NCI-H187 (cell line): ENCODE data around the gene PPARG.
"Not testable (repeated sequence)": the region's sequence is repeated elsewhere in the genome, so short reads cannot be mapped to it uniquely, and the experiment has no call there.

Source experiments
- DNase-seq, 2 experiments: peaks; one replicate each; lab custom pipeline; 2025; lab: John Stamatoyannopoulos, UW

The PPARG gene

DNA sequence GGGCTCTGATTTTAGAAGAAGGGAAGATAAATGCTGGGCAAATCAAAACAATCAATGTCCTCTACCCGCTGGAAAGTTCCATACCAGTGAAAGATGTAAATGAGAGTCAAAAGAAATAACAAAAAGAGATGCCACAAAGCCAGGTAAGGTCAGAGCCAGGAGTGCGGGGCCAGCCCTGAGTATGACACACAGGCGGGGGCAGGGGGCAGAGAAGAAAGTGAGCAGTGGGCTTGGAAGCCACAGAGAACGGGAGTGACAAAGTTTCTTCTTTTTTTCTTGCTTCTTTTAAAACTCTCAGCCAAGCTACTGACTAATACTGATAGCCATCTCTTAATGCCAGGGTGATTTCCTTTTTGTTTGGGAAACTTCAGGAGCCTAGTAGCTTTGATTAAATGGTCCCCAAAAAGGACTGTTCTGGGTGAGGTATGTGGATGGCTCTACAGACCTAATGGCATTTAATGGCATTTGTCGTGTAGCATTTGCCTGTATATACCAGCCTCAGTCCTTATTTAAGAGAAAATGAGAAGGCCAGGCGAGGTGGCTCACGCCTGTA is 172.3 kb downstream of the PPARG start:
- no peak for DNase-seq

GRCh38 chr3:12462159-12462947 is 173.5 kb downstream of the PPARG start:
- DNase-seq, result no peak

- DNase-seq, result no peak
Measured at GRCh38 chr3:12463686-12464085, 174.8 kb downstream of the PPARG start.

DNA sequence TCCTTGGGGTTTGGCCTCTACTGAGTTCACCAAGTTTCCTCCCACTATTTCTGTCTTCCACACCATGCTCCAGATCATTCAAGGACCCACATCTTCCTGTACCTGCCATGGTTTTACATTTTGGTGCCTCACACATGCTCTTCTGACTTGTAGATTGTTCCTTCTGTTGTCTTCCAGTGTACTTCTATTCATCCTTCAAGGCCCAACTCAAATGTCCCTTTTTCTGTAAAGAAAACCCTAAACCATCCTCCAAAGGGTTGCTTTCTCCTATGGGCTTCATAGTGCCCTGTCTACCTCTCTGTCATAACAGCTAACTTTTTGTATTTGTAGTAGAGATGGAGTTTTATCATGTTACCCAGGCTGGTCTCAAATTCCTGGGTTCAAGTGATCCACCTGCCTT is 175.3 kb downstream of the PPARG start:
- DNase-seq, result no peak

- DNase-seq, result no peak
Measured at GRCh38 chr3:12465151-12465835, 176.4 kb downstream of the PPARG start.

DNA sequence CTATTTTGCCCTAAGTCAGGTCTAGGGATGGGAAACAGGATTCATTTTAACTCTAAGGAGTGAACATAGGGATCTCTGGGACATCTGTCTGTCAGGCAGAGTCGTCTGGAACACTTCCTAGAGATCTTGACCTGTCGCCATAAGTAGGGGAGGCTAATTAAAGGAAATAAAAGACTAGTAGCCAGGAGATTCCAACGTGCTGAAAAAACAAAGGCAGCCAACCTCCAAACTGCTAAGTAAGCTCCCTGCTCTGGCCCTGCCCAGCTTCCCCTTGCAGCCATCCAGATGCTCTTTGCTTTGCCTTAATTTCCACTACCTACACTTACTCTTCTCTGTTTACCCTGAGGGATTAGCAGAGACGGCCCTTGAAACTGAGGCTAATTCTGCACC is 177.0 kb downstream of the PPARG start:
- no peak for DNase-seq

DNA sequence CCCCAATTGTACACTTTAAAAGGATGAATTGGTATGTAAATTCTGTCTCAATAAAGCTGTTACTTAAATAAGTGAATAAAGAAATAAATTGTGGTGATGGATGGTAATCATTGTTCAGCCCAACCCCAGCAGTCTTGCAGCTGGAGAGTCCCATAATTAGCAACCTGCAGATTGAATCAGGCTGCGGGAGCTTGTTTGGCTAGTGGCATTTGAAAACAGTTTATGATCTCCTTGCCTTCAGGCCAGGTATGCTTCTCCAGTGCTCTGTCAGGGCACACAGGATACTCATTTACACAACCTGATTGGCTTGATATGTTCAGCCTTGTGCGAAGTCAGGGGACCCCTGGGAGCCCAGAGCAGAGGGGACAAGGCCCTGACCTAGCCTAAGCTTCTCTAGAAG is 178.9 kb downstream of the PPARG start:
- no peak for DNase-seq

DNA sequence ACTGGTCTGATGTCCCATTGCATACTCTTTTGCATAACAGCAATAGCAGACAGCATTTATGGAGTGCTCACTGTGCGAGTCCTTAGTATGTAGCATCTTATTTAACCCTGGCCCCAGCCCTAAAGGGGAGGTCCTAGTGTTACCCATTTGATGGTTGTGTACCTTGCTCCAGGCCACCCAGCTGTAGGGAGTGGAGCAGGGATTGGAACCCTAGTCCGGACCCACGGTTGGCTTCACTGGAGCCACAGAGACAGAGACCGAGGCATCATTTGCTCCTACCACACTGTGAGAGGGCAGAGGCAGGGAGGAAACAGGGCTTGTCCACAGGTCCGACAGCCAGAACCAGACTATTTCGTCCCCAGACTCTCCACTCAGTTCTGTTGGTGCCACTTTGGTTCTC is 179.4 kb downstream of the PPARG start:
- DNase-seq, result no peak

- no peak for DNase-seq
Measured at GRCh38 chr3:12468757-12469156, 179.9 kb downstream of the PPARG start.

DNA sequence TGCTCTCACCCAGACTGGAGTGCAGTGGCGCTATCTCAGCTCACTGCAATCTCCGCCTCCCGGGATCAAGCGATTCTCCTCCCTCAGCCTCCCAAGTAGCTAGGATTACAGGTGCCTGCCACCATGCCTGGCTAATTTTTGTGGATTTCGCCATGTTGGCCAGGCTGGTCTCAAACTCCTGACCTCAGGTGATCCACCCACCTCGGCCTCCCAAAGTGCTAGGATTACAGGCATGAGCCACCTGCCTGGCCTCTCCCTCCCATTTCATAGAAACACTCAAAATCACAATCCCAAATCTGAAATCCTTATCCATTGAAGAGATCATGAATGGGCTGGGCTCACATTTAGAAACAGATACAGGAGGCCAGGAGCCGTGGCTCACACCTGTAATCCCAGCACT is 180.4 kb downstream of the PPARG start:
- not testable (repeated sequence) for DNase-seq

- no peak for DNase-seq
Measured at GRCh38 chr3:12470111-12470510, 181.2 kb downstream of the PPARG start.

DNA sequence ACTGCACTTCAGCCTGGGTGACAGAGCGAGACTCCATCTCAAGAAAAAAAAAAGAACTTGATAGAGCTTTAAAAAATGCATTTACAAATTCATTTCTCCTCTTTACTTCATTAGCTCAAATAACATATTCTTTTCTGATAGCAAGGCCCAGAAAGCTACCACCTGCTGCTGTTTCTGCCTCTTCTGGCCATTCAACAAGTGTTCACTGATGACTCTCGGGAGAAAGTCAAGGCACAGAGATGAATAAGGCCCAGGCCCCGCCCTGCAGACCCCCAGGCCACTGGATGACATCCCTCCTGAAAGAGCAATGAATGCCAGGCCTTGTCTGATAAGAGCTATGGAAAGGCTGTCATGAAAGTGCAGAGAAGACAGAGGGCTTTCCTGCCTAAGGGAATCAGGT is 181.8 kb downstream of the PPARG start:
- DNase-seq, result no peak

- DNase-seq, result no peak
Measured at GRCh38 chr3:12471241-12471640, 182.4 kb downstream of the PPARG start.

DNA sequence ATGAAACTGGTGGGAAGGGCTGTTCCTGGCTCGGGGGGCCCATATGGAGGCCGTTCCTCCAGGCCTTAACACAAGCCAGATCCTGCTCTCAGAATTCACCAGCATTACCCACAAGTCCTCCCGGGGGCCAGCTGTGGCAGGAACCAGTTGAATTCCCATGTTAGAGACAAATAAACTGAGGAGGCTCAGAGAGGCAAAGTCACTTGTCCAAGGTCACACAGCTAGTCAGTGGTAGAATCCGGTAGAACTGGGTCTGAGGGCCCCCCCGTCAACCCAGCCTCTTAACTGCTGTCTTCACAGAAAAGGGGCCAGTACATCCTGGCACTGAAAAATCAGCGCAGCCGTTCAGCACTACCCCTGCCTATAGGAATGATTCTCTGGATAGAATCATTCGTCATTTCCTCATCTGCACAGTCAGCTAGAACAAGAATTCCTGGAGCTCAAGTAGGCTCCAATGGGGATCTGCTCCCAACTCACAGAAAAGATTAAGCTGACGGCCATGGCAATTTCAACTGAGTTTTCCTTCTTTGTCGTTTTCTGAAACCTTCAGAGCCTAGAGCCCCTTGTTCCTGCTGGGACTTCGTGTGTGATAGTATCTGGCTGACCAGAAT is 183.2 kb downstream of the PPARG start:
- DNase-seq, result no peak

GRCh38 chr3:12472796-12473195 is 183.9 kb downstream of the PPARG start:
- no peak for DNase-seq

DNA sequence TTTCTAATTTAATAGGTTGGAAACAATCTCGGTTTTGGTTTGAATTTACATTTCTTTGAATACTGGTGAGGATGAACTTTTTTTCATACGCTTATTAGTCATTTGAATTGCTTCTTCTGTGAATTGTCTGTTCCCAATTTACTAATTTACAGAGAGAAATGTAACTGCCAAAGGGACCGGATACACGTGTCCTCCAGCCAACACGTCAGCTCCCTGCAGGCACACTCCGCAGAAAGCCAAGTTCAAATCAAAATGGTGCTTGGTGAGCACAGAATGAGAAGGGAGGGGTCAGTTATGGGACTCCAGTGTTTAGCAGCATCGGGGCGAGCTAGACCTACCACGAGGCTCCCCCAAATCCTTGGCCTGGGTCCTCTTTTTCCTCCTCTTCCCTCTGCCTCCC is 184.6 kb downstream of the PPARG start:
- DNase-seq, result no peak

DNA sequence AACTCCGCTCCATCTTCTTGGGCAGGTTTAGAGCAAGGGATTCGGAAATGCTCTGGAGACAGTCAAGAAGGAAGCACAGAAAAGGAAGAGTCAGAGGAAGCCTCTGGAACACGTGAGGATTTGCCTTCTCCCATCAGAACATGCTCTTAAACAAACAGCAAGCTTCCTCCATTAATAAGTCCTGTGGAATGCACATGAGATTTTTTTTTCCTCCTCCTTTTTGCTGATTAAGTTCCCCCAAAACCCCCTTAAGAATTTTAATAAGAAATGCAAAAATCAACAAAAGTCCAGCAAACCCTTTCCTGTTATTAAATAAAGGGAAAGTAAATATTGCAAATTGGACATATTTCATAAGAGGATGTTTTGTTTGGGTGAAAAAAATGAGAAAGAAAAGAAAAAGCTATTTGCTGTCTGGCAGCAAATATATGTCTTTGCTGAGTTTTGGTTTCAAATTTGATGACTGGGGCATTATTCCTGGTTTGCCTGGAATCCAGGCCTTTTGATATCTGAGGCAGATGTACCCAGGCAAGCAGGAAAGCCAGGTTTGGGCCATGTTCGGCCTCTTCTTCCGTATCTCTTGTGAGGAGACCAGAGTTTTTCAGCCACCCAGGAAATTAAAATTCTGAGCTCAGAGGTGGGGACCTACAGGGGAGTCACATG is 187.5 kb downstream of the PPARG start:
- DNase-seq, result no peak

DNA sequence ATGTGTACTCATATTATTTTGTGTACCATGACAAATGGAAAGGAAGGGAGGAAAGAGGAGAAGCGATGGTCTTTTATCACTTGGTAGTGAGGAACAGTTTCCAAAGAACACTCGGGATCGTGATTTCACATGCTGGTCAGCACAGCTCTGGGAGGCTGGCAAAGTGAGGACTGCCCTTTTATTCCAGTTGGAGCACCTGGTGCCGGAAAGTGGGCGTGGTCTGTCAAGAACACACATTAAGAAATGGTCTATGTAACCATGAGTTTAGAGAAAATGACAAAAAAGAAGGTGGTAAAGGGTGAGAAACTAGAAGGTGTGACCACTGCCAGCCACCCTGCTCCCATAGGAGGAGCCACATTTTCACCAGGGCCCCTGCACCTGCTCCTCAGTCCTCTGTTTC is 188.4 kb downstream of the PPARG start:
- no peak for DNase-seq

DNA sequence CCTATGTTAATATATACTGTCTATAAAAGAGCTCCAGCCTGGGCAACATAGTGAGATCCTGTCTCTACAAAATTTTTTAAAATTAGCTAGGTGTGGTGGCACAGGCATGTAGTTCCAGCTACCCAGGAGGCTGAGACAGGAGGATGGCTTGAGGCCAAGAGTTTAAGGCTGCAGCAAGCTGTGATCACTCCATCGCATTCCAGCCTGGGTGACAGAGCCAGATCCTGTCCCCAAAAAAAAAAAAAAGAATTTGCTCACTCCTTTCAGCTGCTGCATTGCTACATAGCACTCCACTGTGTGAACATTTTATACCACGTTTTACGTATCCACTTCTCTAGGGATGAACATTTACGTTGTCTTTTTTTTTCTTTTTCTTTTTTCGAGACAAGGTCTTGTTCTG is 189.5 kb downstream of the PPARG start:
- DNase-seq, result no peak

DNA sequence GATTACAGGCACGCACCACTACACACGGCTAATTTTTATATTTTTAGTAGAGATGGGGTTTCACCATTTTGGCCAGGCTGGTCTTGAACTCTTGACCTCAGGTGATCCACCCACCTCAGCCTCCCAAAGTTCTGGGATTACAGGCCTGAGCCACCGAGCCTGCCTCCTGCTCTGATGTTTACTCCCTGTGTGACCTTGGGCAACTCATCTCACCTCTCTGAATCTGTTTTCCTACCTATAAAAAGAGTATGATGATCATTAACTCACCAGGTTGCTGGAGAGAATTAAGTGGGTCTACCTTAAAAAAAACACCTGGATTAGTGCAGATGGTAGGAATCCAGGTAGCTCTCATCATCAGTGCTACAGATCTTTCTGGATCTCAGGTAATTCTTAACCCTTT is 190.3 kb downstream of the PPARG start:
- DNase-seq, result not testable (repeated sequence)

- no peak for DNase-seq
Measured at GRCh38 chr3:12479919-12480427, 191.1 kb downstream of the PPARG start.

DNA sequence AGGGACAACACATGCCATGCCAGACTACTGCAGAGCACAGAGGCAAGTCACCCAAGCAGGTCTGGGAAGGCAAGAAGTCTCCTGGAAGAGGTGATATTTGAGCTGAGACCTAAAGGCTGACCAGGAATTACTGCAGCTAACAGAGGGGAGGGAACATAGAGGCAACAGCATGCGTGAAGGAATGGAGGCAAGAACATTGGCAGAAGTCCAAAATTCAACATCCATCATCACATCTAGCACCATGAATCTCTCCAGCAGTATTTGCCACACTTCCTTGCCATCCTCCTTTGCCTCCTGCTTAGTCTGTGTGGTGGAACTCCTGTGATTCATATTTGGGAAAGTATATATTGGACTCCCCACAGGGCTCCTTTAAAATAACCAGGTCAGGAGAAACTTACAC is 194.5 kb downstream of the PPARG start:
- DNase-seq, result no peak
